Adrenal gland (tissue), 5 donors: ENCODE data around the gene SLC22A14.

ENCODE experiments used
- POLR2A ChIP-seq, 2 donors: fragments of 450-650 bp; IDR thresholded peaks; one replicate each; pipeline ENCODE4 v1.6.1; 2017; ENCODE audit warnings: antibody characterized with exemption in 2 of 2, mild to moderate bottlenecking in 2 of 2, moderate library complexity in 1 of 2
- TF ChIP-seq, protein P1 (sequence below), 6 experiments: fragments of 450-650 bp in 4 of 6; fragments of 200-600 bp in 2 of 6; sonication (generic) in 1 of 6; IDR thresholded peaks; 1 replicate in 5 of 6; 2 replicates in 1 of 6; pipeline versions ENCODE4 v1.5.1 to v1.8.0; 2016 to 2021; ENCODE audit warnings: antibody characterized with exemption in 6 of 6, mild to moderate bottlenecking in 2 of 6, moderate library complexity in 1 of 6
- donor health status: DM: no; HTN: no; CAD: no.

DNA sequence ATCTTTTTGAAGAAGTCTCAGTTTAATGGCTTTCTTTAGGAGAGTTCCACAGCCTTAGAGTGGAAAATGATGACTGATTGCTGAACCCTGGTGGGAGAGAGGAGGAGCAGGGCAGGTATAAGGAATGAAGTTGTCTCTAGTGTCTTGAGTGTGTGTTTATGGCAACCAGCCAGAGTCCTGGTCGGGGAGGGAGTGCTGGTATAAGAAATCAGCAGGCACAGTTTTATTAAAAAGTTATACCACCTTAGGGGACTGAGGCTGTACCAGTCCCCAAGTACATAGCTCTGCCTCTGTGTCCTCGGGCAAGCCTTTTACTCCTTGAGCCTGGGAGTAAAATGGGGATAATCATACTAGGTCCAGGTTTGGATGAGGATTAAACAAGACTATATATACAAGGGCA lies 29.8 kb downstream of the SLC22A14 start:
- no peak for TF ChIP-seq POLR2A (IDR thresholded peaks at IDR 0.05)
- TF ChIP-seq, protein P1, sequence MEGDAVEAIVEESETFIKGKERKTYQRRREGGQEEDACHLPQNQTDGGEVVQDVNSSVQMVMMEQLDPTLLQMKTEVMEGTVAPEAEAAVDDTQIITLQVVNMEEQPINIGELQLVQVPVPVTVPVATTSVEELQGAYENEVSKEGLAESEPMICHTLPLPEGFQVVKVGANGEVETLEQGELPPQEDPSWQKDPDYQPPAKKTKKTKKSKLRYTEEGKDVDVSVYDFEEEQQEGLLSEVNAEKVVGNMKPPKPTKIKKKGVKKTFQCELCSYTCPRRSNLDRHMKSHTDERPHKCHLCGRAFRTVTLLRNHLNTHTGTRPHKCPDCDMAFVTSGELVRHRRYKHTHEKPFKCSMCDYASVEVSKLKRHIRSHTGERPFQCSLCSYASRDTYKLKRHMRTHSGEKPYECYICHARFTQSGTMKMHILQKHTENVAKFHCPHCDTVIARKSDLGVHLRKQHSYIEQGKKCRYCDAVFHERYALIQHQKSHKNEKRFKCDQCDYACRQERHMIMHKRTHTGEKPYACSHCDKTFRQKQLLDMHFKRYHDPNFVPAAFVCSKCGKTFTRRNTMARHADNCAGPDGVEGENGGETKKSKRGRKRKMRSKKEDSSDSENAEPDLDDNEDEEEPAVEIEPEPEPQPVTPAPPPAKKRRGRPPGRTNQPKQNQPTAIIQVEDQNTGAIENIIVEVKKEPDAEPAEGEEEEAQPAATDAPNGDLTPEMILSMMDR (IDR thresholded peaks at IDR 0.05) = no peak
